HG03095 (cell line): ENCODE data around the gene HSDL2.
"Not testable (repeated sequence)": the region's sequence is repeated elsewhere in the genome, so short reads cannot be mapped to it uniquely, and the experiment has no call there.

Experiments used
- ATAC-seq: cut with Tn5 transposase; IDR thresholded peaks from one replicate; pipeline ENCODE4 v1.9.1; 2021; ENCODE audit warnings: moderate library complexity; ENCODE audit not compliant: unreplicated experiment

The HSDL2 gene

GRCh38 chr9:112393146-112393545 lies 13.2 kb downstream of the HSDL2 start:
- ATAC-seq: not testable (repeated sequence)

- no peak for ATAC-seq
Observed at GRCh38 chr9:112396416-112396815, 16.5 kb downstream of the HSDL2 start.

- ATAC-seq: no peak
Observed at GRCh38 chr9:112396872-112397271, 17.0 kb downstream of the HSDL2 start.

GRCh38 chr9:112401175-112401815 lies 21.4 kb downstream of the HSDL2 start:
- no peak for ATAC-seq

GRCh38 chr9:112403614-112404201 lies 23.8 kb downstream of the HSDL2 start:
- ATAC-seq: no peak

GRCh38 chr9:112404508-112404932 lies 24.6 kb downstream of the HSDL2 start:
- ATAC-seq: no peak

- ATAC-seq: no peak
Observed at GRCh38 chr9:112408275-112408674, 28.4 kb downstream of the HSDL2 start.

- ATAC-seq: no peak
Observed at GRCh38 chr9:112408819-112409218, 28.9 kb downstream of the HSDL2 start.

GRCh38 chr9:112409758-112410157 lies 29.9 kb downstream of the HSDL2 start:
- no peak for ATAC-seq

GRCh38 chr9:112411626-112412027 lies 31.7 kb downstream of the HSDL2 start:
- no peak for ATAC-seq

- ATAC-seq: not testable (repeated sequence)
Observed at GRCh38 chr9:112413728-112414127, 33.8 kb downstream of the HSDL2 start.

GRCh38 chr9:112420208-112420607 lies 40.3 kb downstream of the HSDL2 start:
- no peak for ATAC-seq

GRCh38 chr9:112421771-112422222 lies 41.9 kb downstream of the HSDL2 start:
- ATAC-seq: no peak

- no peak for ATAC-seq
Observed at GRCh38 chr9:112422417-112423148, 42.7 kb downstream of the HSDL2 start.

GRCh38 chr9:112430006-112430522 lies 50.2 kb downstream of the HSDL2 start:
- ATAC-seq: no peak

GRCh38 chr9:112433499-112434392 lies 53.8 kb downstream of the HSDL2 start:
- ATAC-seq: no peak

GRCh38 chr9:112434487-112434886 lies 54.6 kb downstream of the HSDL2 start:
- ATAC-seq: no peak

- no peak for ATAC-seq
Observed at GRCh38 chr9:112437406-112437805, 57.5 kb downstream of the HSDL2 start.

- ATAC-seq: no peak
Observed at GRCh38 chr9:112439171-112439570, 59.3 kb downstream of the HSDL2 start.

GRCh38 chr9:112439825-112440224 lies 59.9 kb downstream of the HSDL2 start:
- no peak for ATAC-seq

GRCh38 chr9:112443200-112443599 lies 63.3 kb downstream of the HSDL2 start:
- ATAC-seq: no peak
